ENCODE results near the gene DNAH6.

- no peak for TF ChIP-seq EZH2 (IDR thresholded peaks at IDR 0.05; ENCODE audit: borderline replicate concordance, low read depth, low read length, severe bottlenecking)
- TF ChIP-seq, protein P1, sequence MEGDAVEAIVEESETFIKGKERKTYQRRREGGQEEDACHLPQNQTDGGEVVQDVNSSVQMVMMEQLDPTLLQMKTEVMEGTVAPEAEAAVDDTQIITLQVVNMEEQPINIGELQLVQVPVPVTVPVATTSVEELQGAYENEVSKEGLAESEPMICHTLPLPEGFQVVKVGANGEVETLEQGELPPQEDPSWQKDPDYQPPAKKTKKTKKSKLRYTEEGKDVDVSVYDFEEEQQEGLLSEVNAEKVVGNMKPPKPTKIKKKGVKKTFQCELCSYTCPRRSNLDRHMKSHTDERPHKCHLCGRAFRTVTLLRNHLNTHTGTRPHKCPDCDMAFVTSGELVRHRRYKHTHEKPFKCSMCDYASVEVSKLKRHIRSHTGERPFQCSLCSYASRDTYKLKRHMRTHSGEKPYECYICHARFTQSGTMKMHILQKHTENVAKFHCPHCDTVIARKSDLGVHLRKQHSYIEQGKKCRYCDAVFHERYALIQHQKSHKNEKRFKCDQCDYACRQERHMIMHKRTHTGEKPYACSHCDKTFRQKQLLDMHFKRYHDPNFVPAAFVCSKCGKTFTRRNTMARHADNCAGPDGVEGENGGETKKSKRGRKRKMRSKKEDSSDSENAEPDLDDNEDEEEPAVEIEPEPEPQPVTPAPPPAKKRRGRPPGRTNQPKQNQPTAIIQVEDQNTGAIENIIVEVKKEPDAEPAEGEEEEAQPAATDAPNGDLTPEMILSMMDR (IDR thresholded peaks at IDR 0.05; ENCODE audit: borderline replicate concordance, extremely low read depth, low read length, poor library complexity, severe bottlenecking): no peak
Measured at GRCh38 chr2:84472856-84473565, 43.3 kb upstream of the DNAH6 start.

All from DND-41 (cell line).